HCT116 (cell line): ENCODE measurements around the gene DTYMK. TPM values are rescaled to one million over a fixed set of nuclear protein-coding genes. Genes with fewer than 3 reads are reported as not detected.

ENCODE experiments used
- ATAC-seq: fragments of 200-7000 bp; cut with Tn5 transposase; 2 replicates; pipeline ENCODE4 v1.9.1; 2020; ENCODE audit warnings: mild to moderate bottlenecking, moderate library complexity
- BruUV-seq: library from RNA; stranded (reverse); fragments of 400-500 nt; replicated peaks from 2 replicates; lab custom pipeline; 2021; lab: Mats Ljungman, UMichigan
- CTCF ChIA-PET: fragments of 300-600 bp; sonication (Branson Sonifier 250); formaldehyde crosslinking; loops from one replicate; lab custom pipeline; 2021; ENCODE audit warnings: antibody characterized with exemption; lab: Charles Lee
- POLR2A ChIA-PET: fragments of 300-600, 350-600 bp; sonication (Branson Sonifier 250); formaldehyde crosslinking; loops from one replicate; lab custom pipeline; 2021; ENCODE audit warnings: antibody characterized with exemption; lab: Charles Lee
- RAD21 ChIA-PET, 2 experiments: fragments of 300-600 bp; sonication (Branson Sonifier 250); formaldehyde crosslinking; loops; one replicate each; lab custom pipeline; 2023; ENCODE audit warnings: low total read pairs in 2 of 2; ENCODE audit not compliant: uncharacterized antibody in 2 of 2, unreplicated experiment in 2 of 2, low non-redundant PET in 1 of 2; lab: Charles Lee
- DNase-seq: peaks from one replicate; pipeline ENCODE4 v3.0.0-alpha.2; 2010; ENCODE audit warnings: low read depth, low spot score
- H2AFZ ChIP-seq: fragments of 200-600 bp; shearing (Covaris generic), sonication (generic); 2 replicates; pipeline ENCODE4 v1.6.1; 2017; ENCODE audit warnings: low read depth, mixed run types, mixed read lengths, antibody characterized with exemption, low read length; ENCODE audit not compliant: poor library complexity, severe bottlenecking
- H3K27ac ChIP-seq: 2 replicates; pipeline ENCODE4 v1.5.1; 2012; ENCODE audit warnings: low read depth, low read length
- H3K27me3 ChIP-seq: fragments of 200-600 bp; sonication (generic); 2 replicates; pipeline ENCODE4 v1.6.1; 2016; ENCODE audit warnings: mixed run types, low read length, mixed read lengths; ENCODE audit not compliant: insufficient read depth
- H3K36me3 ChIP-seq, 2 experiments: fragments of 200-500 bp in 1 of 2; fragments of 200-600 bp in 1 of 2; sonication (Bioruptor generic) in 1 of 2; sonication (generic) in 1 of 2; 2 replicates each; pipeline versions ENCODE4 v1.5.1 to v1.6.1; 2014 to 2016; ENCODE audit warnings: low read length in 2 of 2, inconsistent platforms in 1 of 2, mixed read lengths in 1 of 2, mixed run types in 1 of 2; ENCODE audit not compliant: insufficient read depth in 2 of 2, control insufficient read depth in 1 of 2
- H3K4me1 ChIP-seq, 2 experiments: fragments of 200-600 bp in 1 of 2; sonication (generic) in 1 of 2; 2 replicates each; pipeline versions ENCODE4 v1.5.1 to v1.6.1; 2012 to 2017; ENCODE audit warnings: low read length in 2 of 2, inconsistent platforms in 1 of 2, mild to moderate bottlenecking in 1 of 2, mixed read lengths in 1 of 2, mixed run types in 1 of 2, moderate library complexity in 1 of 2; ENCODE audit not compliant: insufficient read depth in 2 of 2, control insufficient read depth in 1 of 2
- H3K4me2 ChIP-seq: fragments of 200-600 bp; sonication (generic); 2 replicates; pipeline ENCODE4 v1.6.1; 2017; ENCODE audit warnings: mixed run types, low read length, mixed read lengths
- H3K4me3 ChIP-seq, 2 experiments: fragments of 200-600 bp in 1 of 2; sonication (generic) in 1 of 2; replicated peaks in 1 of 2; 2 replicates each; pipeline ENCODE4 v1.5.1; 2011 to 2016; ENCODE audit warnings: low read length in 2 of 2, control low read depth in 1 of 2, low read depth in 1 of 2, mild to moderate bottlenecking in 1 of 2, mixed read lengths in 1 of 2, mixed run types in 1 of 2
- H3K79me2 ChIP-seq: fragments of 200-600 bp; sonication (generic); 2 replicates; pipeline ENCODE4 v1.6.1; 2017; ENCODE audit warnings: mild to moderate bottlenecking, mixed run types, low read length, moderate library complexity, mixed read lengths; ENCODE audit not compliant: insufficient read depth
- H3K9ac ChIP-seq: fragments of 200-600 bp; sonication (generic); 2 replicates; pipeline ENCODE4 v1.6.1; 2016; ENCODE audit warnings: low read length, mixed read lengths
- H3K9me2 ChIP-seq: fragments of 200-600 bp; sonication (generic), shearing (Covaris generic); 2 replicates; pipeline ENCODE4 v1.6.1; 2017; ENCODE audit warnings: mixed run types, mild to moderate bottlenecking, moderate library complexity; ENCODE audit not compliant: insufficient read depth
- H3K9me3 ChIP-seq, 2 experiments: fragments of 200-500 bp in 1 of 2; fragments of 200-600 bp in 1 of 2; sonication (Bioruptor generic) in 1 of 2; sonication (generic) in 1 of 2; 2 replicates each; pipeline ENCODE4 v1.6.1; 2014 to 2017; ENCODE audit warnings: low read length in 2 of 2, mixed read lengths in 2 of 2, inconsistent platforms in 1 of 2, low read depth in 1 of 2, mild to moderate bottlenecking in 1 of 2, mixed run types in 1 of 2, moderate library complexity in 1 of 2; ENCODE audit not compliant: control insufficient read depth in 1 of 2, insufficient read depth in 1 of 2
- H4K20me1 ChIP-seq: fragments of 200-600 bp; sonication (generic), shearing (Covaris generic); 2 replicates; pipeline ENCODE4 v1.6.1; 2017; ENCODE audit warnings: mixed run types, mild to moderate bottlenecking, moderate library complexity; ENCODE audit not compliant: insufficient read depth
- CBX3 ChIP-seq: IDR thresholded peaks from 2 replicates; pipeline ENCODE4 v1.6.1; 2012; ENCODE audit warnings: low read depth
- CEBPB ChIP-seq: IDR thresholded peaks from 2 replicates; pipeline ENCODE4 v1.6.1; 2012; ENCODE audit warnings: low read depth
- EZH2phosphoT487 ChIP-seq: fragments of 200-600 bp; IDR thresholded peaks from 2 replicates; pipeline ENCODE4 v1.6.1; 2018; ENCODE audit warnings: antibody characterized with exemption, borderline replicate concordance
- POLR2AphosphoS5 ChIP-seq: IDR thresholded peaks from 2 replicates; pipeline ENCODE4 v1.6.1; 2011; ENCODE audit warnings: mild to moderate bottlenecking, low read depth, low read length, moderate library complexity
- REST ChIP-seq: IDR thresholded peaks from 2 replicates; pipeline ENCODE4 v1.6.1; 2012; ENCODE audit warnings: low read depth
- SP1 ChIP-seq: IDR thresholded peaks from 2 replicates; pipeline ENCODE4 v1.6.1; 2012; ENCODE audit warnings: low read depth
- YY1 ChIP-seq: IDR thresholded peaks from 2 replicates; pipeline ENCODE4 v1.6.1; 2011; ENCODE audit warnings: low read length, low read depth, moderate library complexity, mild to moderate bottlenecking; ENCODE audit not compliant: insufficient replicate concordance; ENCODE audit errors: extremely low read depth
- intact Hi-C: fragments of 100-400 bp; cut with micrococcal nuclease; formaldehyde crosslinking; loops from 2 replicates; pipeline ENCODE4 v1.10.0; 2022
- total RNA-seq: library from RNA; stranded (reverse); gene quantifications from one replicate; pipeline ENCODE4 v1.2.1, GENCODE V29; 2021; ENCODE audit not compliant: unreplicated experiment
- TF ChIP-seq, protein P1 (sequence below), 3 experiments: fragments of 200-600 bp in 1 of 3; sonication (generic) in 1 of 3; IDR thresholded peaks in 2 of 3; conservative IDR thresholded peaks in 1 of 3; 2 replicates each; pipeline ENCODE4 v1.5.1; 2012 to 2017; ENCODE audit warnings: low read depth in 2 of 3, low read length in 2 of 3, antibody characterized with exemption in 1 of 3, borderline replicate concordance in 1 of 3, control low read depth in 1 of 3, mild to moderate bottlenecking in 1 of 3, mixed read lengths in 1 of 3, mixed run types in 1 of 3, moderate library complexity in 1 of 3; ENCODE audit not compliant: insufficient read depth in 1 of 3
- TF ChIP-seq, protein P2 (sequence below): IDR thresholded peaks from 2 replicates; pipeline ENCODE4 v1.6.1; 2012
- TF ChIP-seq, protein P3 (sequence below): IDR thresholded peaks from 2 replicates; pipeline ENCODE4 v1.6.1; 2011; ENCODE audit warnings: mild to moderate bottlenecking, low read length, moderate library complexity; ENCODE audit not compliant: insufficient replicate concordance; ENCODE audit errors: extremely low read depth

Gene DTYMK
- total RNA-seq, 1 experiment from 2014 or later = 83.3 TPM

- Histone ChIP-seq H3K4me1 (peaks cover 22 to 42% of the 10 kb centered on the region in 2 experiments), H3K79me2 (peaks cover 28% of the 10 kb centered on the region), H3K27ac (peak overlapping the region; percentile 99), H4K20me1 (no peaks in the 10 kb centered on the region), H3K4me3 (peak overlapping the region; percentile 62 to 67), H3K9me2 (no peaks in the 10 kb centered on the region), H3K36me3 (peaks cover 6 to 19% of the 10 kb centered on the region in 2 experiments; a peak in 3 of 4 replicates), H2AFZ (no peak overlapping the region), H3K4me2 (peak overlapping the region; percentile 78), H3K27me3 (no peaks in the 10 kb centered on the region), H3K9ac (peak overlapping the region; percentile 92), H3K9me3 (peaks cover 5 to 6% of the 10 kb centered on the region in 2 experiments; a peak in 1 of 4 replicates)
- TF ChIP-seq SP1 = peak; percentile 39; the same call in 1 of the 2 replicates
- peak; percentile 86; the same call in 1 of the 2 replicates for TF ChIP-seq CBX3
- TF ChIP-seq, protein P1, sequence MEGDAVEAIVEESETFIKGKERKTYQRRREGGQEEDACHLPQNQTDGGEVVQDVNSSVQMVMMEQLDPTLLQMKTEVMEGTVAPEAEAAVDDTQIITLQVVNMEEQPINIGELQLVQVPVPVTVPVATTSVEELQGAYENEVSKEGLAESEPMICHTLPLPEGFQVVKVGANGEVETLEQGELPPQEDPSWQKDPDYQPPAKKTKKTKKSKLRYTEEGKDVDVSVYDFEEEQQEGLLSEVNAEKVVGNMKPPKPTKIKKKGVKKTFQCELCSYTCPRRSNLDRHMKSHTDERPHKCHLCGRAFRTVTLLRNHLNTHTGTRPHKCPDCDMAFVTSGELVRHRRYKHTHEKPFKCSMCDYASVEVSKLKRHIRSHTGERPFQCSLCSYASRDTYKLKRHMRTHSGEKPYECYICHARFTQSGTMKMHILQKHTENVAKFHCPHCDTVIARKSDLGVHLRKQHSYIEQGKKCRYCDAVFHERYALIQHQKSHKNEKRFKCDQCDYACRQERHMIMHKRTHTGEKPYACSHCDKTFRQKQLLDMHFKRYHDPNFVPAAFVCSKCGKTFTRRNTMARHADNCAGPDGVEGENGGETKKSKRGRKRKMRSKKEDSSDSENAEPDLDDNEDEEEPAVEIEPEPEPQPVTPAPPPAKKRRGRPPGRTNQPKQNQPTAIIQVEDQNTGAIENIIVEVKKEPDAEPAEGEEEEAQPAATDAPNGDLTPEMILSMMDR (IDR thresholded peaks at IDR 0.05 in 2 of 3, conservative IDR thresholded peaks at IDR 0.05 in 1 of 3; ENCODE audit: borderline replicate concordance in 1 of 3, insufficient read depth in 1 of 3, low read depth in 2 of 3, low read length in 2 of 3) = peak in 1 of 3 experiments; percentile 40; a peak in 2 of 6 replicates
- TF ChIP-seq YY1 = no peak
- BruUV-seq = no TSS peak
- intact Hi-C loops = loop anchor here (1.0 to 5.0 kb wide), 3 partner anchors 15 to 344 kb away; partner anchors contain the start of genes D2HGDH, DTYMK and FARP2
- CTCF ChIA-PET = interaction anchor here (1.3 to 2.7 kb wide), 2 partner anchors 30 to 33 kb away, joined by 5 to 9 read pairs; partner anchors contain the start of gene D2HGDH
- DNase-seq = no peak
- POLR2A ChIA-PET = interaction anchor here (2.6 kb wide), 1 partner anchor 13 kb away, joined by 9 read pairs; no protein-coding TSS in a partner anchor
- RAD21 ChIA-PET = interaction anchor here in 1 of 2 experiments (1.1 kb wide), 1 partner anchor 33 kb away, joined by 6 read pairs; the partner anchor contains the start of gene D2HGDH
- no peak for ATAC-seq
These were observed 14.5 kb upstream of the DTYMK start for GRCh38 chr2:241701149-241701398.

GRCh38 chr2:241695651-241696050 lies 9.0 kb upstream of the DTYMK start:
- ATAC-seq = no peak
- TF ChIP-seq, protein P2, sequence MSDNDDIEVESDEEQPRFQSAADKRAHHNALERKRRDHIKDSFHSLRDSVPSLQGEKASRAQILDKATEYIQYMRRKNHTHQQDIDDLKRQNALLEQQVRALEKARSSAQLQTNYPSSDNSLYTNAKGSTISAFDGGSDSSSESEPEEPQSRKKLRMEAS = no peak
- TF ChIP-seq REST = no peak
- TF ChIP-seq CEBPB = no peak
- TF ChIP-seq, protein P3, sequence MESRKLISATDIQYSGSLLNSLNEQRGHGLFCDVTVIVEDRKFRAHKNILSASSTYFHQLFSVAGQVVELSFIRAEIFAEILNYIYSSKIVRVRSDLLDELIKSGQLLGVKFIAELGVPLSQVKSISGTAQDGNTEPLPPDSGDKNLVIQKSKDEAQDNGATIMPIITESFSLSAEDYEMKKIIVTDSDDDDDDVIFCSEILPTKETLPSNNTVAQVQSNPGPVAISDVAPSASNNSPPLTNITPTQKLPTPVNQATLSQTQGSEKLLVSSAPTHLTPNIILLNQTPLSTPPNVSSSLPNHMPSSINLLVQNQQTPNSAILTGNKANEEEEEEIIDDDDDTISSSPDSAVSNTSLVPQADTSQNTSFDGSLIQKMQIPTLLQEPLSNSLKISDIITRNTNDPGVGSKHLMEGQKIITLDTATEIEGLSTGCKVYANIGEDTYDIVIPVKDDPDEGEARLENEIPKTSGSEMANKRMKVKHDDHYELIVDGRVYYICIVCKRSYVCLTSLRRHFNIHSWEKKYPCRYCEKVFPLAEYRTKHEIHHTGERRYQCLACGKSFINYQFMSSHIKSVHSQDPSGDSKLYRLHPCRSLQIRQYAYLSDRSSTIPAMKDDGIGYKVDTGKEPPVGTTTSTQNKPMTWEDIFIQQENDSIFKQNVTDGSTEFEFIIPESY = no peak
- TF ChIP-seq EZH2phosphoT487 = no peak
- TF ChIP-seq POLR2AphosphoS5 = no peak

More at GRCh38 chr2:241695651-241696050, 9.0 kb upstream of the DTYMK start:
- H3K27me3 ChIP-seq = no peaks in the 10 kb centered on the region
- peaks cover 3 to 5% of the 10 kb centered on the region in 2 experiments; a peak in 1 of 4 replicates for H3K36me3 ChIP-seq
- H3K4me2 ChIP-seq = no peak overlapping the region
- H3K9me3 ChIP-seq = no peaks in the 10 kb centered on the region
- H3K79me2 ChIP-seq = peaks cover 2% of the 10 kb centered on the region; the same call in 1 of the 2 replicates
- H4K20me1 ChIP-seq = no peaks in the 10 kb centered on the region
- DNase-seq = no peak
- no peak overlapping the region for H3K4me3 ChIP-seq
- ChIA-PET POLR2A (no interaction called here), CTCF (no interaction called here), RAD21 (no interaction called here)
- intact Hi-C loops = no loop called here
- no peaks in the 10 kb centered on the region for H3K9me2 ChIP-seq
- BruUV-seq = no TSS peak
- no peak overlapping the region for H3K9ac ChIP-seq
- H2AFZ ChIP-seq = no peak overlapping the region
- H3K4me1 ChIP-seq = peaks cover 15 to 23% of the 10 kb centered on the region in 2 experiments
- no peak overlapping the region for H3K27ac ChIP-seq
